ENCODE results near the gene ATXN1.

GRCh38 chr6:16441262-16441661 is 320.0 kb downstream of the ATXN1 start:
- TF ChIP-seq CTCF (IDR thresholded peaks at IDR 0.05) (no peak), POLR2A (IDR thresholded peaks at IDR 0.05) (no peak)
